T47D (cell line): Measurements from ENCODE around the gene CTCF.
A peak's percentile ranks its signal among the peaks of the same experiment; 100 is the strongest.

Experiments used
- DNase-seq, 2 experiments: peaks; one replicate each; pipeline versions ENCODE4 v3.0.0 to v3.0.0-alpha.2; 2011 to 2012; ENCODE audit warnings: low read depth in 1 of 2, low spot score in 1 of 2
- JUND ChIP-seq: IDR thresholded peaks from 2 replicates; pipeline ENCODE4 v1.6.1; 2012; ENCODE audit warnings: low read depth
- in situ Hi-C: cut with HindIII; loops from 2 replicates; pipeline ENCODE4 v1.10.0; 2016; ENCODE audit warnings: low sequenced_read_pairs, low pct_unique_long_range_greater_than_20kb

CTCF gene

DNA sequence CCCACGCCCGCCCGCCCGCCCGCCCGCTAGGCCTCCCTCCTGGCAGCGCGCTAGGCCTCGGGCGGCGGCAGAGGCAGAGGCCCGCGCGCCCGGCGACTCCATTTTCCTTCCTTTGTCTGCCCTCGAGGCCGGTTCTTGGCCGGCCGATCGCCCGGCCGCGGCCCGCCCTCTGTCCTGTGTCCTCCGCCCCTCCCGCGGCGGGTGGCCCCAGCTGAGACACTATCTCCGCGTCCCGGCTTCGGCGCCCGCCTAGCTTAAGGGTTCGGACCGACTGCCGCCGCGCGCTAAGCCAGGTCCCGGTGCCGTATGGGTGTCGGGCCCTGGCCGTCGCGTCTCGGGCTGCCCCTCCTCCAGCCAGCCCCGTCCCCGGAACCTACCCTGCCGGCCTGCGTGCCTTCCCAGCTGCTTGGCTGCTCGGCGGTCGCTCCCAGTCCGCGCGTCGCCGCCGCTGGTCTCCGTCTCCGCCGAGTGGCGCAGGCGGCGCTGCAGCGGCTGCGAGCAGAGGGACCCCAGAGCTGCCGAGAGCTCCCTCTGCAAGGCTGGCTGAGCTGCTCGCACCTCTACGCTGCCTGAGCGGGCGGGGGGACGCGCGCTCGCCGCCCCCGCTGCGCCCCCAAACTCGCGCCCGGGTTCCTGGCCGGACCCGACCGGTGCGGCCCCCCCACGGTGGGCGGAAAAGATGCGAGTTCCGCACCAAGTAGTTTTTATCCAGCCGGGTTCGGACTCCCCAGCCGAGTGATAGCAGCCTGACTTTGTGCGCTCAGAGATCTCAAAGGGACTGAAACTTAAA is 787 bp downstream of the CTCF start:
- TF ChIP-seq JUND, result no peak
- peak in 1 of 2 experiments; percentile 52 for DNase-seq
- in situ Hi-C loops, result no loop called here

DNA sequence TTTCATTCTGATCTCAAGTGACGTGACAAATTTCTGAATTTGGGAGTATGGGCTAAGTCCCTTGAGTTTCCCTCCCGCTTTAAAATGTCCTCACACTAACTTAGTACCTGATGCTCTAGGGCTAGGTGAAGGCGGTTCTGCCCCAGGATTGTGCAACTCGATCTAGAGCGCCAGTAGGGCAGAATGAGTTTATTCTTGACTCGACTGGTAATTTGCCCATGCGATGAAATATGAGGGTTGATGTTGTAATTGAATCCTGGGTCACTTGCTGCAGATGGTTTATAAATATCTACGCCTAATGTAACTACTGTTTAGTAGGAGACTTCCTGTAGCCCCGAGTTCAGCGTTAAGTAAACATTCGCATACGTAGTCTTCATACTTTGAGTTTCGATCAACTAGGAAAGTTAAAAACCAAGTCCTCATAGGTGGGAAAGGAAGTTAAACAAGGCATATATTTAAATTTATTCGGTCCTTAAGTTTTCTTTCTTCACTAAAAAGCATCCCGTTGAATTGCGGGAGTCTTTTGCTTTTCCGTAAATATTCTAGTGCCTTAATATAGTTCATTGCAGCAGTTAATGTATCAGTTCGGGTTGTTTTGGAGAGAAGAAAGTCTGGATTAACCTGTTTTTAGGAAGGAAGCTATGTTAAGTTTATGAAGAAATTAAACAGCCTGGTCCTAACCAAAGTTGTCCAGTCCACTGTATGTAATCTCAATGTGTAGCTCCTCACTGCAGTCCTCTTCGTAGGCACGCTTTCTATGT is 1.6 kb downstream of the CTCF start:
- DNase-seq, result peak in 1 of 2 experiments; percentile 75
- in situ Hi-C loops, result no loop called here

DNA sequence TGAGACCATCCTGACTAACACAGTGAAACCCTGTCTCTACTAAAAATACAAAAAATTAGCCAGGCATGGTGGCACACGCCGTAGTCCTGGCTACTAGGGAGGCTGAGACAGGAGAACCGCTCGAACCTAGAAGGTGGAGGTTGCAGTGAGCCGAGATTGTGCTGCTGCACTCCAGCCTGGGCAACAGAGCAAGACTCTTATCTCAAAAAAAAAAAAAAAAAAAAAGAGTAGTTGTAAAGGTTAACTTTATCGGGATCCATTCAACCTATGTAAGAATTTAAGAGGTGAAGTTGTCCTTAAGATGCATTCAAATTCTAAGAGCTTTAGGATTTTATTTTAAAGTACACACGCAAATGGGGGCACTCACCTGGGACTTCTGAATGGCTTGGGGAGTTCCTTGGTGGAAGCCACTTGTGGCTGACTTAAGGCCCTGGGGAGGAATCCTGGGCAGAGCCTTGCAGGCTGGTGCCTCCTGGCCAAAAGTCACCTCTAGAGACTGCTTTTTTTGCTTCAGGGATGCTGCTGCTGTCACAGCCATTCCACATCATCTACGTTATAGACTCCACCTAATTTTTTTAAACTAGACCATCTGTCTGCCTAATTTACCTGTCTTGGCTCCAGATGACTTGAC is 3.3 kb downstream of the CTCF start:
- DNase-seq, result no peak
- TF ChIP-seq JUND, result no peak
- in situ Hi-C loops, result no loop called here

More for the DNA sequence above, 1.6 kb downstream of the CTCF start:
- TF ChIP-seq JUND, result no peak

DNA sequence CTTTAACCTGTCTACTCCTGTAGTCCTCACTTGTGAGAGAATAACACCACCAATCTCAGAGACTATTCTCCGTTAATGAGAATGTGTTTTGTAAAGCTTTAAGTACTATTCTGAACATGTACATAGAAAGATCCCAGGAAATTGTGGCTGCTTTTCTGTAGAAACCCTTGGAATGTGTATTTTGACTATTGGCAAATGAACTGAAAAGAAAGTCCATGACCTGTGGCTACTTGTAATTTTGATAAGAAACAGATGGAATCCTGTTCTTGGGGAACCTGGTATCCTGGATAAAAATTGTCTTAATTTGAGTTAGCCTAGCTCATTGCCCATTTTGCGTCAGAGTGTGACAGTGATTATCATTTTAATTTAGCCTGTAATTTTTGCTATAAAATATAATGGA is 9.1 kb downstream of the CTCF start:
- TF ChIP-seq JUND, result no peak
- in situ Hi-C loops, result no loop called here
- DNase-seq, result no peak

DNA sequence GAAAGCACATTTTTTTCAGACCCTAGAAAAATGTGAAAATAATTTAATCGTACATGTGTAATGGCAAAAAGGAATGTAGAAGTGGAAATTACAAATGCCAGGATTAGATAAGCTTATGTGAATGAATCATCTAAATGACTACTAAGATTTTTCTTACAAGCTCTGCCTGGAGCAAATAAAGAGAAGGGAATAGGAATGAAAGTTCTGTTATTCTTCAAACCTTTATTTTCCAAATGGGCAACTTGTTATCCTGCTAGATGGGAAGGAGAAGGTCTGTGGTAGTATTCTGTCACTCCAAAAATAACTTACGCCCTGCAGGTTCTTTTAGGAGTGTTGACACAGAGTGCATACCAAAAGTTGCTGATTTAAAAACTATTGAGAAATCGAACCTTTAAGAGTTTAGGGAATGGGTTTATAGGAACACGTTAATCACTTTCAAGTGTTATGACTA is 9.7 kb downstream of the CTCF start:
- in situ Hi-C loops, result no loop called here
- DNase-seq, result no peak
- no peak for TF ChIP-seq JUND

DNA sequence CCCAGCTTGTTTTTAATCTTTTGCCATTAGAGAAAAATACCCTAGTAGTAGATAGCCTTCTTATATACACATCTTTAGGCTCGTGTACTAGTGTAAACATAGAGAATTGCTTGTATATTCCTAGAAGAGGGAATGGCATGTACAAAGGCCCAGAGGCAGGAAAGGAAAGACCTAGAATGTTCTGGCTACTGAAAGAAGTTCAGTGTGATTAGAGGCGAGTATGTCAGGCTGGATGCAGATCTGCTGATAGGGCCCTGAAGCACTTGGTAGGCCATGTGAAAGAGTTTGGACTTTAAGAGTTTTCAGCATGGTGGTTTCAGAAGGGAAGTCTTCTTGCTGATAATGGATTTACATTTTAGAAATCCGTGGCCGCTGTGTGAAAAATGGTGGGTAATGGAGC is 17.4 kb downstream of the CTCF start:
- in situ Hi-C loops, result no loop called here
- TF ChIP-seq JUND, result no peak
- DNase-seq, result no peak

DNA sequence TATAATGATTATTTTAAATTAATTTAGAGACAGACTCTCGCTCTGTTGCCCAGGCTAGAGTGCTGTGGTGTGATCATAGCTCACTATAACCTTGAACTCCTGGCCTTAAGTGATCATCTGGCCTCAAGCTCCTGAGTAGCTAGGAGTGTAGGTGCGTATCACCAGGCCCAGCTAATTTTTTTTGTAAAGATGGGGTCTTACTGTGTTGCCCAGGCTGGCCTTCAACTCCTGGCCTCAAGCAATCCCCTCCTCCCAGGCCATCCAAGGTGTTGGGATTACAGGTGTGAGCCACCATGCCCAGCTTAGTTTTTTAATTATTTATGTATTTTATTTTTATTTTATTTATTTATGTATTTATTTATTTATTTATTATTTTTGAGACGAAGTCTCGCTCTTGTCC is 17.9 kb downstream of the CTCF start:
- in situ Hi-C loops, result no loop called here
- DNase-seq, result no peak
- no peak for TF ChIP-seq JUND

DNA sequence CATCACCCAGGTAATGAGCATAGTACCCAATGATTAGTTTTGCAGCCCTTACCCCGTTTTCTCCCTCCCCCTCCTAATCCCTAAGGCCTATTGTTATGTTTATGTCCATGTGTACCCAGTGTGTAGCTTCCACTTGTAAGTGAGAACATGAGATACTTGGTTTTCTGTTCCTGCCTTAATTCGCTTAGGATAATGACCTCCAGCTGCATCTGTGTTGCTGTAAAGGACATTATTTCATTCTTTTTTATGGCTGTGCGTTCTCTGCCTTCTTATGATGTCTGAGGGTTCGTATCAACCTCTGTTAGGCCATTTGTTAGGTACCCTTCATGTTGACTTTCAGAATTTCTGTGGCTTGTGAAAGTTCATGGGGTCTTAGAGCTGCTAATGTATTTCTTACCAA is 31.0 kb downstream of the CTCF start:
- in situ Hi-C loops, result no loop called here
- TF ChIP-seq JUND, result no peak
- DNase-seq, result no peak

DNA sequence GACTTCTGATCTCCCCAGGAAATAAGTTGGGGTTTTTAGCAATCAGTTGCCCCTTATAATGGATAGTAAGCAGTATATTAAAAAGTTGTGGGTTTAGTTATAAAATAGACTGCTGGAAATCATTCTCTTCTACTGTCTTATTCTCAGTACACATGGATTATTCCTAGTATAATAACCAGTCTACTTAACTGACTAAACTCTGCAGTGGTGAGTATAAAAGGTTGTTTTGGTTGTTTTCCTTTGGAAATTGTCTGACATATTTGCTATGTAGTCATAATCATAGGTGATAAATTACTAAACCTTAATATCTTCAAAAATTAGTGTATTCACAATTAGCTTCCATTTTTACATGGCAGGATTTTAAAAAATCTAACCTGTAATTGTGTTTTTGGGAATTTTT is 31.4 kb downstream of the CTCF start:
- in situ Hi-C loops, result no loop called here
- DNase-seq, result no peak
- TF ChIP-seq JUND, result no peak

DNA sequence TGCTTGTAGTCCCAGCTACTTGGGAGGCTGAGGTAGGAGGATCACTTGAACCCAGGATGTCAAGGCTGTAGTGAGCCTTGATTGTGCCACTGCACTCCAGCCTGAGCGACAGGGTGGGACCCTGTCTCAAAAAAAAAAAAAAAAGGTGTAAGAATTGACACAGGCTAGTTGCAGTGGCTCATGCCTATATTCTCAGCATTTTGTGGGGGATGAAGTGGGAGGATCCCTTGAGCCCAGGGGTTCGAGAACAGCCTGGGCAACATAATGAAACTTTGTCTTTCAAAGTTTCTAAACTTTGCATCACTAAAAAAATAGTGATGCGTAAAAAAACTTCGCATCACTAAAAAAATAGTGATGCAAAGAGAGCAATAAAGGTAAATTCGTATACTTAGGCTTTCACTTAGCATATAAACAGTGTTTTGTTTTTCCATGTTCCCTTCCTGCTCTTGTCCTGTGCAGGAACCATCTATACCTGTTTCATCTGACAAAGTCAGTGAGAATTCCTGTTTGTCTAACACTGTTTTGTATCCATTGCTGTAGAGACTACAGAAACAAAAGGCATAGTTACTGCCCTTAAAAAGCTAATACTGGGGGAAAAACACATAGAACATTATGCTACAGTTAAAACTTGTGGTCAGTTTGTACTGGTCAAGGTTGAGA is 32.1 kb downstream of the CTCF start:
- in situ Hi-C loops, result no loop called here
- no peak for DNase-seq
- 0 out of 2 replicates have a peak, but pooled peaks have one; percentile 45 for TF ChIP-seq JUND

DNA sequence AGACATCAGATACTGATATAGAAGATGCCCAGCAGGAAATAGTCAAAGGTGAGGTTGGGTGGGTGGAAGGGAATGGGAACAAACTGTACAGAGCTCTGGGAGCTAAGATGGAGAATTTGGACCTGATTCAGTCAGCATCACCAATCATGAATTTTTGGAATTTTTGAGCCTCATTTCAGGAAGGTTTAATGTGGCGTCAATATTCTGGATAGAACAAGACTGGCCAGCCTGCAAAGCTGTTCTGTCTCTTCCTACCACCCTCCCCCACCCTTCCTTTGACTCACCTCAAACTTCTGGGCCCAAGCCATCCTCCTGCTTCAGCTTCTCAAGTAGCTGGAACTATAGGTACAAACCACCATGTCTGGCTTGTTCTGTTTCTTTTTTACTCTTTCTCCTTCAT is 32.6 kb downstream of the CTCF start:
- no peak for TF ChIP-seq JUND
- in situ Hi-C loops, result no loop called here
- peak in 1 of 2 experiments; percentile 88 for DNase-seq

DNA sequence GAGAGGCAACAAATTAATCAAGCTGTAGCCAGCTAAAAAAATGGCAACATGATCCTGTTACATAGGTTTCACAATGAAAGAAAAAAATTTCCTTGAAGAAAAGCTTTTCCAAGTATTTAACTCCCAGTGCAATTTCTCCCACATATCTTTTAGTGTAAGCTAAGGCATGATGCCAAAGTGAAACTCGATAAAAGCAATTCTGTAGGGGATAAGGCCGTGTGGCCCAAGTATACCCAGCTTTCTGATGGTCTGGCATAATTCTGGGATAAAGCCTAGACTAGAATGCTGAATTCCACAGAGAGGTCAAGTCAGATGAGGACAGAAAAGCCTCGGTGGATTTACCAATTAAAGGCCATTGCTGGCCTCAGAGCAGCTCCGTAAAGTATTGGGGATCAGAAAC is 36.2 kb downstream of the CTCF start:
- in situ Hi-C loops, result no loop called here
- DNase-seq, result no peak
- no peak for TF ChIP-seq JUND
